Epithelial cell of esophagus (primary cell): ENCODE measurements around the gene CFAP45.

Source experiments
- DNase-seq: peaks from one replicate; pipeline ENCODE4 v3.0.0; 2010; ENCODE audit warnings: low read depth
- H3K4me3 ChIP-seq: 2 replicates; pipeline ENCODE4 v1.5.1; 2011; ENCODE audit warnings: mild to moderate bottlenecking, low read length, control low read depth
- TF ChIP-seq, protein P1 (sequence below): IDR thresholded peaks from 2 replicates; pipeline ENCODE4 v1.5.1; 2011; ENCODE audit warnings: low read depth, mild to moderate bottlenecking, low read length, control low read depth, inconsistent platforms; ENCODE audit not compliant: insufficient read depth; ENCODE audit errors: missing control alignments

CFAP45 gene

DNA sequence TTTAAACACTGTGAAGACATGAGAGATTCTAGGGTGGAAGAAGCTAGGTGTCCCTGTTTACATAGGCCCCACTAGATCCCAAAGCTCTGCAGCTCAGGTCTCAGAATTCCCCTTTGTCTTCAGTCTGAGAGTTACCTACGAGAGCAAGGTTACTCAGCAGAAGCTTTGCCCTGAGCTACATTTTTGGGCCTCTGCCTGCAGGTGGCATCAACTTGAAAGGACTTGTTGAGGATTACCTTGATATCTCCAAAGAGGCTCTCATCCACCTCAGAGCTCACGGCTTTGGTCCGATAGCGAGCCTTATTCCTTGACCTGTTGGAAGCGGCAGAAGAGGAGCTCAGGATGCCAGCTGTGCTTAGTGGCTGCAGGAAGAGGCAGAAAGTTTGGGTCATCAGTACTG is 7.0 kb downstream of the CFAP45 start:
- H3K4me3 ChIP-seq: no peak overlapping the region
- peak; percentile 78 for DNase-seq
- TF ChIP-seq, protein P1, sequence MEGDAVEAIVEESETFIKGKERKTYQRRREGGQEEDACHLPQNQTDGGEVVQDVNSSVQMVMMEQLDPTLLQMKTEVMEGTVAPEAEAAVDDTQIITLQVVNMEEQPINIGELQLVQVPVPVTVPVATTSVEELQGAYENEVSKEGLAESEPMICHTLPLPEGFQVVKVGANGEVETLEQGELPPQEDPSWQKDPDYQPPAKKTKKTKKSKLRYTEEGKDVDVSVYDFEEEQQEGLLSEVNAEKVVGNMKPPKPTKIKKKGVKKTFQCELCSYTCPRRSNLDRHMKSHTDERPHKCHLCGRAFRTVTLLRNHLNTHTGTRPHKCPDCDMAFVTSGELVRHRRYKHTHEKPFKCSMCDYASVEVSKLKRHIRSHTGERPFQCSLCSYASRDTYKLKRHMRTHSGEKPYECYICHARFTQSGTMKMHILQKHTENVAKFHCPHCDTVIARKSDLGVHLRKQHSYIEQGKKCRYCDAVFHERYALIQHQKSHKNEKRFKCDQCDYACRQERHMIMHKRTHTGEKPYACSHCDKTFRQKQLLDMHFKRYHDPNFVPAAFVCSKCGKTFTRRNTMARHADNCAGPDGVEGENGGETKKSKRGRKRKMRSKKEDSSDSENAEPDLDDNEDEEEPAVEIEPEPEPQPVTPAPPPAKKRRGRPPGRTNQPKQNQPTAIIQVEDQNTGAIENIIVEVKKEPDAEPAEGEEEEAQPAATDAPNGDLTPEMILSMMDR: peak; percentile 53

DNA sequence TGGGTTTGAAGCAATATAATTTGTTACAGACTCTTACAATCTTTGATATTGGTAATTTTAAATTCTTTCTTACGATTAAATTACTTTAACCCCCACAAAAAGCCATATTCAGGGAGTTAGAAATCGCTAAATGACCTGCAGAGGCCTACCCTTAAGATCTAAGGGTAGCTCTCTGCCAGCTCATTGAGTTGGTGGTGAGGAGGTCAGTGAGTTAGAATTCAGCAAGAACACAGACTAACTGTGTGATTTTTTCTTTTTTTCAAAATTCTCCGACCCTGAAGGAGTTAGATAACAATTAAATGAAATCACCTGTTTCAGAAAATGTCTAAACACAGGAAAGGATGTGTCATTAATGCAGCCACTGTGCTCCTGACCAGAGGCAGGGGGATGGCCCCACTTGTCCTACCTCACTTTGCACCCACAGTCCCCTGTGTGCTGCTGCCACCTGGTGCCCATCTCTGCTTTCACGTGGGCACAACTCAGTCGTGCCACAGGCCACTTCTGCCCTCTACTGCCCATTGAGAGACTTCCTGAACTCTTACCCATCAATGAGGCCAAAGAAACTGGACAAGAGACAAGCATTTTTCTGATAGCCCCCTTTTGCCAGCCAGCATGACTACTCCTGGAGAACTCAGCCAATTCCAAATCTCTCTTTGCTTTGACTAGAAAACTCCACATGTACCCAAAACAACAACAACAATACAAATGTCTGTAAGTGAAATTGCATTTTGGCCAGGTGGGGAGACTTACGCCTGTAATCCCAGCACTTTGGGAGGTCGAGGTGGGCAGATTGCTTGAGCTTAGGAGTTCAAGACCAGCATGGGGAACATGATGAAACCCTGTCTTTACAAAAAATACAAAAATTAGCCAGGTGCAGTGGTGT is 8.4 kb downstream of the CFAP45 start:
- no peak overlapping the region for H3K4me3 ChIP-seq
- DNase-seq: peak; percentile 88
- TF ChIP-seq, protein P1: peak; percentile 100

DNA sequence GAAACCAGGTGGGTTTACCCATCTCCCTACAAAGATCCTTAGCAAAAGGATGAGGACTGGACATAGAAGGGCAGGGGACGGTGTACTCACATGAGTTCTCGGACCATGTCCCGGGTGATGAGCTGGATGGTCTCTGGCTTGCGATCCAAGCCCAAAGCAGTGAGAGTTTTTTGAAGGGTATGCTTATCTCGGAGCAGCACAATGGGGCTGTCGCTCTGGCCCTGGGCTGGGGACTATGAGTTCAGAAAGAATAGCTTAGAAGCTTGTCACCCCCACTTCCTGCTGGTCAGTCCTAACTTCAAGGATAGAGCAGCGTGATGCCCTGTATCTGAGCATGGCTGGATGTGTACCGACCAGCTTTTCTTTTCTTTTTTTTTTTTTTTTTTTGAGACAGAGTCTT is 9.6 kb downstream of the CFAP45 start:
- TF ChIP-seq, protein P1: no peak
- H3K4me3 ChIP-seq: no peak overlapping the region
- DNase-seq: no peak

DNA sequence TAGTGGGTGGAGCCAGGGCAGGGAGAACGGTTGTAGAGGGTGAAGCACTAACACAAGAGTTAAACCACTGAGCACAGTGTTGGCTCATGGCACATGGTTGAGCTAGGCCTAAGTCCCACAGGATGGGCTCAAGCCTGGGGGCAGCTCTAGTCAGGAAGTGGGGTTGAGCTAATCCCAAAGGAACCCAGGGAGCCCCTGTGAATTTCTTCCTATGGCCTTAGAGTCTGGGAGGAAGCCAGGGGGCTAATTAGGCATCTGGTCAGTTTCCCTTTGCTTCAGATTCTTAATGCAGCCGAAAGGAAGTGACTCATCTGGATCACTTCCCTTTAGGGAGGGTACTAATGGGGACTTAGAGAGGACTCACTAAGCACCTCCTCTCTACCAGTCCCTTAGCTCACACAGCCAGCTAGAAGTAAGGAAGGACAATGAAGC is 10.1 kb downstream of the CFAP45 start:
- TF ChIP-seq, protein P1: no peak
- DNase-seq: peak; percentile 71
- no peak overlapping the region for H3K4me3 ChIP-seq

DNA sequence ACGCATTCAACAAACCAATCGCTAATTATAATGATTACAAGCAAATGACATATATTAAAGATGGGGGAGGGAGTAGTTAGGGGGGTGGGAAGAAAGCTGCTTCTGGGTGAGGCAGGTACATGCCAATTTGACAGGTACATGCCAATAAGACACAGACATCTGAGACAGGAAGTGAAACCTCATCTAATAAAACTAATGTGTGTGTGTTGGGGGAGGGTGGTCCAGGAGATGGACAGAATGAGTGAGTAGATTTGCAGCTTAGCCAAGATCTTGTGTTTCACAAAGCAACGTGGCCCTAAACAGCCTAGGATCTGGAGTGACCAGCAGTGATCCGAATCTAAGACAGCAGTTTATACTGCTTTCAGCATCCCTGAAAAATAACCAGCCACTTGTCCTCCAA is 10.8 kb downstream of the CFAP45 start:
- TF ChIP-seq, protein P1: no peak

DNA sequence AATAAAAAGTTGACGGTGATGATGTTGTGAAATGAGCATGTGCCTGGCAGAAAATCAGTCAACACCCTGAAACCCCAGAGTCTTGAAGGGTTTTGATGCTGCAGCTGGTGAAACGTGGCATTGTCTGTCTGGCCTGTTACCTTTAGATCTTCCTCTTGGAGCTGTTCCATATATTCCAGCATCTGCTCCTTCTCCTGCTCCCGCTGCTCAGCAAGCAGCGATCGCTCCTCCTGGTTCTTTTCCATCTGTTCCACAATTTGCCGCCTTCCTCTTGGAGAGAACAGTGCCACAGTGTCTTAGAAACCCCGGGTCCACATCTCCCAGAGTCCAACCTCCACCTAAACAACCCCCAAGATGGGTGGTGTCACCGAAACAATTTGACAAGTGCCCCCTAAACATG is 15.7 kb downstream of the CFAP45 start:
- TF ChIP-seq, protein P1: no peak
- no peak overlapping the region for H3K4me3 ChIP-seq
- DNase-seq: no peak

More for the DNA sequence above, 10.8 kb downstream of the CFAP45 start:
- no peak overlapping the region for H3K4me3 ChIP-seq
- no peak for DNase-seq

DNA sequence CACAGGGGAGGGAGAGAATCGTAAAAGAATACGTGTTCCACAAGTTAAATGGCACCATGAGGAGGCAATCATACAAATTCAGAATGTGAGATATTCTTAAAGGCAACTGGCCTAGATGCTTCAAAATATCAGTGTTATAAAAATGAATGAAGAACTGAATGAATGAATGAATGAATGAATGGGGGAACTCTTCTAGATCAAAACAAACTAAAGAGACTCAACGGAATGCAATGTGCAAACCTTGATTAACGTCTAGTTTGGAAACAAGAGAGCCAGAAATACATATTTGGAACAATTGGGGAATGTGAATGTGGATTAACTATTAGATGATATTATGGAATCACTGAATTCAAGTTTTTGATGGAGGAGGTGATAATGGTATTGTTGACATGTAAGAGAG is 16.8 kb downstream of the CFAP45 start:
- DNase-seq: no peak
- TF ChIP-seq, protein P1: no peak
- no peak overlapping the region for H3K4me3 ChIP-seq
